Liver (tissue), 3 donors: Measurements from ENCODE around the gene QKI.

Source experiments
- RAD21 ChIP-seq, 2 donors: IDR thresholded peaks; 2 replicates each; pipeline ENCODE4 v1.6.1; 2016; ENCODE audit warnings: antibody characterized with exemption in 2 of 2, mild to moderate bottlenecking in 2 of 2
- SP1 ChIP-seq: IDR thresholded peaks from 2 replicates; pipeline ENCODE4 v1.6.1; 2018; ENCODE audit warnings: antibody characterized with exemption, mild to moderate bottlenecking
- YY1 ChIP-seq: IDR thresholded peaks from 2 replicates; pipeline ENCODE4 v1.6.1; 2016; ENCODE audit warnings: antibody characterized with exemption, mild to moderate bottlenecking
- TF ChIP-seq, protein P1 (sequence below): IDR thresholded peaks from 2 replicates; pipeline ENCODE4 v1.6.1; 2016; ENCODE audit warnings: antibody characterized with exemption
- TF ChIP-seq, protein P2 (sequence below): fragments of 150-350 bp; IDR thresholded peaks from 2 replicates; pipeline ENCODE4 v1.5.1; 2017; ENCODE audit warnings: improper control_type of control experiment, low read depth, low read length; ENCODE audit not compliant: missing input control
- donor health status: healthy.
- donor health status: healthy.

DNA sequence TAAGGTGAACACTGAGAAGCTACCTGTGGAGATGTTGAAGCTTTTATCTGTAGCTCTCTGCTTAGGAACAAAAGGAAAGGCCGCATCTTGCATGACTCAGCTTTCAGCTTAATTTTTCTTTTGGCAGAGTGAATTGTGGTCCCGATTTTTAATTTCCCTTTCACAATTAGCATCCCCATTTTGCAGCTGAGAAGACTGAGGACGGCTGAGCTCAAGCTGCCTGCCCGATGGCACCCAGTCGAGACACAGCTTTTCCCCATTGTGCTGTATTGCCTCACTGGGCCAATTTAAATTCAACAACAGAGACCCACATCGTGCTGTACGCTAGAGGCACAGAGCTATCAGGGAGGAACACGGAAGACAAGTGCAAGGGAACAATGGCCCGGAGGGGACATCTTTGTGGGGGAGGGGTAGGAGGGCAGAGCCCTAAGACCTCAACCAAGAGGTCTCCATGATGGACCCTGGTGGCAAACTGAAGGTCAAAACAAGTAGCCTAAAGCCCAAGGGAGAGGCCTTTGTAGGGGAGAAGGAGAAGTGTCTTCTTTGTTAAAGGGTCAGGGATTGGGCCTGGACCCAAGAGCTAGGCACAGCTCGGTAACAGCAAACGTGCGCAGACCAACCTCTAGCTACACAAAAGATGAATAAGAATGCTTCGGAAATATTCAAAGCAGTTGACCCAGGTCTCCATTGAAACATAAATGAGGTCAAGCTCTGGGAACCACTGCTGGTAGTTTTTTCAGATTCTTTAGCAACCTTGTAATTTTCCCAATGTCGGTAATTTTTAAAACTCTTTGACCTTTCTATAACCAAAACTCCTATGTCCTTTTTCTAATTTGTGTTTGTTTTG, 13.3 kb upstream of the QKI start:
- TF ChIP-seq YY1 (no peak), SP1 (no peak), RAD21 (IDR thresholded peaks at IDR 0.05) (no peak)
- TF ChIP-seq, protein P1, sequence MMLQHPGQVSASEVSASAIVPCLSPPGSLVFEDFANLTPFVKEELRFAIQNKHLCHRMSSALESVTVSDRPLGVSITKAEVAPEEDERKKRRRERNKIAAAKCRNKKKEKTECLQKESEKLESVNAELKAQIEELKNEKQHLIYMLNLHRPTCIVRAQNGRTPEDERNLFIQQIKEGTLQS = no peak
- TF ChIP-seq, protein P2, sequence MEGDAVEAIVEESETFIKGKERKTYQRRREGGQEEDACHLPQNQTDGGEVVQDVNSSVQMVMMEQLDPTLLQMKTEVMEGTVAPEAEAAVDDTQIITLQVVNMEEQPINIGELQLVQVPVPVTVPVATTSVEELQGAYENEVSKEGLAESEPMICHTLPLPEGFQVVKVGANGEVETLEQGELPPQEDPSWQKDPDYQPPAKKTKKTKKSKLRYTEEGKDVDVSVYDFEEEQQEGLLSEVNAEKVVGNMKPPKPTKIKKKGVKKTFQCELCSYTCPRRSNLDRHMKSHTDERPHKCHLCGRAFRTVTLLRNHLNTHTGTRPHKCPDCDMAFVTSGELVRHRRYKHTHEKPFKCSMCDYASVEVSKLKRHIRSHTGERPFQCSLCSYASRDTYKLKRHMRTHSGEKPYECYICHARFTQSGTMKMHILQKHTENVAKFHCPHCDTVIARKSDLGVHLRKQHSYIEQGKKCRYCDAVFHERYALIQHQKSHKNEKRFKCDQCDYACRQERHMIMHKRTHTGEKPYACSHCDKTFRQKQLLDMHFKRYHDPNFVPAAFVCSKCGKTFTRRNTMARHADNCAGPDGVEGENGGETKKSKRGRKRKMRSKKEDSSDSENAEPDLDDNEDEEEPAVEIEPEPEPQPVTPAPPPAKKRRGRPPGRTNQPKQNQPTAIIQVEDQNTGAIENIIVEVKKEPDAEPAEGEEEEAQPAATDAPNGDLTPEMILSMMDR = no peak
